Smooth muscle cell (in vitro differentiated cells): ENCODE measurements around the gene TMEM255B. TPM values are rescaled to one million over a fixed set of nuclear protein-coding genes. Genes with fewer than 3 reads are reported as not detected.

Source experiments
- DNase-seq: peaks from one replicate; lab custom pipeline; 2025; ENCODE audit not compliant: unreplicated experiment; lab: John Stamatoyannopoulos, UW
- H2AFZ ChIP-seq: fragments of 200-600 bp; sonication (generic); 2 replicates; pipeline ENCODE4 v1.6.0; 2016; ENCODE audit warnings: antibody characterized with exemption, low read depth, mild to moderate bottlenecking
- H3F3A ChIP-seq: fragments of 200-600 bp; sonication (generic); 2 replicates; pipeline ENCODE4 v1.6.0; 2017; ENCODE audit warnings: antibody characterized with exemption, low read depth
- H3K27ac ChIP-seq: fragments of 200-600 bp; sonication (generic); 2 replicates; pipeline ENCODE4 v1.5.1; 2016; ENCODE audit warnings: low read depth, mild to moderate bottlenecking
- H3K27me3 ChIP-seq: fragments of 200-600 bp; sonication (generic); 2 replicates; pipeline ENCODE4 v1.6.1; 2016; ENCODE audit warnings: low read depth, mild to moderate bottlenecking
- H3K36me3 ChIP-seq: fragments of 200-600 bp; sonication (generic); 2 replicates; pipeline ENCODE4 v1.5.1; 2016; ENCODE audit warnings: low read depth
- H3K4me1 ChIP-seq: fragments of 200-600 bp; sonication (generic); 2 replicates; pipeline ENCODE4 v1.5.1; 2016; ENCODE audit warnings: low read depth
- H3K4me2 ChIP-seq: fragments of 200-600 bp; sonication (generic); 2 replicates; pipeline ENCODE4 v1.6.0; 2016; ENCODE audit warnings: mild to moderate bottlenecking
- H3K4me3 ChIP-seq: fragments of 200-600 bp; sonication (generic); 2 replicates; pipeline ENCODE4 v1.5.1; 2016; ENCODE audit warnings: mild to moderate bottlenecking
- H3K79me2 ChIP-seq: fragments of 200-600 bp; sonication (generic); 2 replicates; pipeline ENCODE4 v1.6.0; 2016; ENCODE audit warnings: low read depth, mild to moderate bottlenecking
- H3K9ac ChIP-seq: fragments of 200-600 bp; sonication (generic); 2 replicates; pipeline ENCODE4 v1.6.0; 2016; ENCODE audit warnings: low read depth
- H3K9me3 ChIP-seq: fragments of 200-600 bp; sonication (generic); replicated peaks from 2 replicates; pipeline ENCODE4 v1.5.1; 2016; ENCODE audit warnings: low read depth
- H4K20me1 ChIP-seq: fragments of 200-600 bp; sonication (generic); 2 replicates; pipeline ENCODE4 v1.6.0; 2016; ENCODE audit warnings: low read depth
- CTCF ChIP-seq: fragments of 200-600 bp; sonication (generic); IDR thresholded peaks from 2 replicates; pipeline ENCODE4 v1.5.1; 2017; ENCODE audit warnings: borderline replicate concordance, mild to moderate bottlenecking, antibody characterized with exemption; ENCODE audit not compliant: insufficient read depth, poor library complexity, severe bottlenecking
- WGBS: methylation state at CpG from one replicate; pipeline ENCODE4 v1.1.7; 2016; ENCODE audit warnings: low lambda C conversion rate; 5-methylcytosine and 5-hydroxymethylcytosine counted together
- polyA plus RNA-seq: library from polyadenylated mRNA; unstranded; fragments of >200 nt; fragmentation: Nextera tagmentation; extraction: Ambion mirVana; gene quantifications from 2 replicates; pipeline ENCODE4 v1.2.1, GENCODE V29; 2016
- total RNA-seq: library from RNA; depleted of rRNA; stranded (reverse); fragments of >200 nt; gene quantifications from 2 replicates; pipeline ENCODE4 v1.2.3, GENCODE V29; 2014

TMEM255B gene
- total and polyA plus RNA-seq, 2 experiments from 2014 or later = 0.22 to 2.1 TPM

GRCh38 chr13:113775451-113776145, 16.6 kb downstream of the TMEM255B start:
- WGBS = 95% methylated on average over 24 of the region's 28 CpGs
- H3K9me3 ChIP-seq = no peaks in the 10 kb centered on the region
- H3K27me3 ChIP-seq = peaks cover 20% of the 10 kb centered on the region
- no peaks in the 10 kb centered on the region for H4K20me1 ChIP-seq
- DNase-seq = no peak
- H3K4me3 ChIP-seq = no peak overlapping the region
- no peaks in the 10 kb centered on the region for H3K79me2 ChIP-seq
- no peak overlapping the region for H2AFZ ChIP-seq
- no peaks in the 10 kb centered on the region for H3F3A ChIP-seq
- H3K27ac ChIP-seq = no peak overlapping the region
- no peak overlapping the region for H3K4me2 ChIP-seq
- H3K9ac ChIP-seq = no peak overlapping the region
- H3K36me3 ChIP-seq = no peaks in the 10 kb centered on the region
- no peaks in the 10 kb centered on the region for H3K4me1 ChIP-seq
- TF ChIP-seq CTCF = no peak

- Histone ChIP-seq H3K9me3 (no peaks in the 10 kb centered on the region), H3K9ac (no peak overlapping the region), H3K27ac (no peak overlapping the region), H3K4me3 (no peak overlapping the region), H3K4me1 (no peaks in the 10 kb centered on the region), H3K36me3 (no peaks in the 10 kb centered on the region), H3K27me3 (peaks cover 28% of the 10 kb centered on the region), H4K20me1 (no peaks in the 10 kb centered on the region), H3K79me2 (no peaks in the 10 kb centered on the region), H2AFZ (no peak overlapping the region), H3K4me2 (no peak overlapping the region), H3F3A (no peaks in the 10 kb centered on the region)
- 87% methylated on average over 35 of the region's 35 CpGs for WGBS
- DNase-seq = no peak
- no peak for TF ChIP-seq CTCF
Measured at GRCh38 chr13:113776231-113777125, 17.5 kb downstream of the TMEM255B start.

- H3F3A ChIP-seq = no peaks in the 10 kb centered on the region
- H3K27ac ChIP-seq = no peak overlapping the region
- H3K4me3 ChIP-seq = no peak overlapping the region
- WGBS = 50% methylated on average over 29 of the region's 29 CpGs
- H3K9ac ChIP-seq = no peak overlapping the region
- H2AFZ ChIP-seq = no peak overlapping the region
- no peak overlapping the region for H3K4me2 ChIP-seq
- no peak for DNase-seq
- TF ChIP-seq CTCF = no peak
- H4K20me1 ChIP-seq = no peaks in the 10 kb centered on the region
- no peaks in the 10 kb centered on the region for H3K9me3 ChIP-seq
- H3K79me2 ChIP-seq = no peaks in the 10 kb centered on the region
- H3K36me3 ChIP-seq = no peaks in the 10 kb centered on the region
- H3K4me1 ChIP-seq = no peaks in the 10 kb centered on the region
- peaks cover 28% of the 10 kb centered on the region for H3K27me3 ChIP-seq
Measured at GRCh38 chr13:113777311-113778260, 18.6 kb downstream of the TMEM255B start.
